ENCODE data around the gene KCNQ1OT1.

DNA sequence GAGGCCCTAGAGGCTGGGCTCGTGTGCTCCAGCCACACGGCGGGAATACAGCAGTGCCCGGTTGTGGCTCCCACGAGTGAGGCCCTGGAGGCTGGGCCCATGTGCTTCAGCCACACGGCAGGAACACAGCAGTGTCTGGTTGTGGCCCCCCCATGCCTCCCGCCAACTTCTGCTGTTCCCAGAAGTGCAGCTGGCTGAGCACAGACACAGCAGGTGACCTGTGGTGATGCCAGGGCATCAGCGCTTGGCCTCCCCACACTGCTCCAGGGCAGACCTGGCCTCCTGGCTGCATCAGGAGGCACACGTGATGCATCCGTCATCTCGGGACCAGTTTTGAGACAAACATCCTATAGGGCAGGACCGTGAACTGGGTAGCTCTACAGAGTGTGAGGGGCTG lies 110.3 kb downstream of the KCNQ1OT1 start:
- TF ChIP-seq, protein P1, sequence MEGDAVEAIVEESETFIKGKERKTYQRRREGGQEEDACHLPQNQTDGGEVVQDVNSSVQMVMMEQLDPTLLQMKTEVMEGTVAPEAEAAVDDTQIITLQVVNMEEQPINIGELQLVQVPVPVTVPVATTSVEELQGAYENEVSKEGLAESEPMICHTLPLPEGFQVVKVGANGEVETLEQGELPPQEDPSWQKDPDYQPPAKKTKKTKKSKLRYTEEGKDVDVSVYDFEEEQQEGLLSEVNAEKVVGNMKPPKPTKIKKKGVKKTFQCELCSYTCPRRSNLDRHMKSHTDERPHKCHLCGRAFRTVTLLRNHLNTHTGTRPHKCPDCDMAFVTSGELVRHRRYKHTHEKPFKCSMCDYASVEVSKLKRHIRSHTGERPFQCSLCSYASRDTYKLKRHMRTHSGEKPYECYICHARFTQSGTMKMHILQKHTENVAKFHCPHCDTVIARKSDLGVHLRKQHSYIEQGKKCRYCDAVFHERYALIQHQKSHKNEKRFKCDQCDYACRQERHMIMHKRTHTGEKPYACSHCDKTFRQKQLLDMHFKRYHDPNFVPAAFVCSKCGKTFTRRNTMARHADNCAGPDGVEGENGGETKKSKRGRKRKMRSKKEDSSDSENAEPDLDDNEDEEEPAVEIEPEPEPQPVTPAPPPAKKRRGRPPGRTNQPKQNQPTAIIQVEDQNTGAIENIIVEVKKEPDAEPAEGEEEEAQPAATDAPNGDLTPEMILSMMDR (IDR thresholded peaks at IDR 0.05; ENCODE audit: poor library complexity) = no peak
- TF ChIP-seq EZH2phosphoT487 (IDR thresholded peaks at IDR 0.05; ENCODE audit: low read depth, severe bottlenecking, unreplicated experiment) = no peak

All from hepatocyte (in vitro differentiated cells).